Measurements from ENCODE around the gene ANKRD12. TPM values are rescaled to one million over a fixed set of nuclear protein-coding genes. Genes with fewer than 3 reads are reported as not detected.
"Not testable (repeated sequence)": the region's sequence is repeated elsewhere in the genome, so short reads cannot be mapped to it uniquely, and the experiment has no call there.

The ANKRD12 gene
- total RNA-seq, 4 donors from 2014 or later, result 43.5 to 59.7 (median 52.7) TPM

GRCh38 chr18:9150121-9150520 lies 13.5 kb downstream of the ANKRD12 start:
- WGBS, 2 donors, result 67 to 80% methylated on average over 5 of the region's 5 CpGs
- Histone ChIP-seq H3K9me3 (no peaks in the 10 kb centered on the region), H3K27ac (peak overlapping the region in 1 of 4 donors; percentile 34), H3K36me3 (no peaks in the 10 kb centered on the region), H3K4me3 (no peak overlapping the region), H3K4me1 (peaks cover 0 to 94% (median 68%) of the 10 kb centered on the region in 4 donors), H3K27me3 (no peaks in the 10 kb centered on the region)
- no peak for DNase-seq (ENCODE audit: low spot score in 2 of 2)
- TF ChIP-seq CTCF (IDR thresholded peaks at IDR 0.05), result no peak
- TF ChIP-seq POLR2A (IDR thresholded peaks at IDR 0.05), result no peak
- TF ChIP-seq EP300 (IDR thresholded peaks at IDR 0.05), result no peak

- TF ChIP-seq EP300 (IDR thresholded peaks at IDR 0.05), result no peak
- no peak for TF ChIP-seq POLR2A (IDR thresholded peaks at IDR 0.05)
- no peak for TF ChIP-seq CTCF (IDR thresholded peaks at IDR 0.05)
- Histone ChIP-seq H3K36me3 (no peaks in the 10 kb centered on the region), H3K27me3 (no peaks in the 10 kb centered on the region), H3K4me3 (no peak overlapping the region), H3K4me1 (peaks cover 0 to 67% (median 44%) of the 10 kb centered on the region in 4 donors), H3K9me3 (no peaks in the 10 kb centered on the region), H3K27ac (no peak overlapping the region)
- no peak for DNase-seq (ENCODE audit: low spot score in 2 of 2)
- WGBS, 2 donors, result 58 to 69% methylated on average over 1 of the region's 1 CpG
Measured at GRCh38 chr18:9153256-9153655, 16.7 kb downstream of the ANKRD12 start.

DNA sequence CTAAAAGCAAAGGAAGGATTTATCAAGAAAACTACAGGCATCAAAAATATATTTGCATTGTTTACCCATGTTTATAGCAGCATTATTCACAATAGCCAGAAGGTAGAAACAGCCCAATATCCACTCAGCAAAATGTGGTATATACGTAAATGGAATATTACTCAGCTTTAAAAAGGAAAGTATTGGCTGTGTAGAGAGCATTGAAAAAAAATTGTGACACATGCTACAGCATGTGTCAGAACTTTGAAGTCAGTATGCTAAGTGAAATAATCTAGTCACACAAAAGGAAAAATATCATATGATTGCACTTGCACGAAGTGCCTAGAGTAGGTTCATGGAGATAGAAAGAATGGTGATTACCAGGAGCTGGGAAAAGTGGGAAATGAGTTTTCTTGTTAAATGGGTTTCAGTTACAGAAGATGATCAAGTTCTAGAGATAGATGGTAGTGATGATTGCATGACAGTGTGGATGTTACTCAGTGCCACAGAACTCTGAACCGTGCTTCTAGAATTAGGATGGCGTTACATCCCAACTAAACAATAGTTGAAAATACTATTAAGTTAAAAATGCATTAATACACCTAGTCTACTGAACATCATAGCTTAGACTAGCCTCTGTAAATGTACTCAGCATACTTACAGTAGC lies 20.1 kb downstream of the ANKRD12 start:
- TF ChIP-seq CTCF (IDR thresholded peaks at IDR 0.05), result no peak
- no peak for TF ChIP-seq EP300 (IDR thresholded peaks at IDR 0.05)
- no peak for TF ChIP-seq POLR2A (IDR thresholded peaks at IDR 0.05)
- H3K36me3 ChIP-seq, result no peaks in the 10 kb centered on the region
- no peaks in the 10 kb centered on the region for H3K27me3 ChIP-seq
- DNase-seq (ENCODE audit: low spot score in 2 of 2), result no peak
- no peaks in the 10 kb centered on the region for H3K9me3 ChIP-seq
- 97 to 98% methylated on average over 4 of the region's 4 CpGs for WGBS, 2 donors
- peaks cover 0 to 40% (median 18%) of the 10 kb centered on the region in 4 donors for H3K4me1 ChIP-seq
- H3K27ac ChIP-seq, result no peak overlapping the region
- no peak overlapping the region for H3K4me3 ChIP-seq

DNA sequence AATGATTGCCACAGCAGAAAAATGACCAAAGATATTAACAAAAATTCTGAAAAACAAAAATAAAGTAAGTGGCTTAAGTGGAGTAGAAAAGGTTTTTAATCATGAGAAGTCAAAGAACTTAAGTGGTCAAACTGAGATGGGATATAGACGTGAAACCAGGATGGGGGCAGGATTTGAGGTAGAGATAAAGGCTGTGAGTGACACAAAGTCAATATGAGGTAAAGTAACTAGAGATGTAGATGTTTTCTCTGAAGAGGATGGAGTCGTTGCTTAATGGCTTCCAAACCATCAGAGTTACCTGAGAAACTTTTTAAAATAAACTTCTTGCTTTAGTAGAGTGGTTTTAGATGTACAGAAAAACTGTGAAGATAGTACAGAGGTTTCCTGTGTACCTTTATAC lies 21.2 kb downstream of the ANKRD12 start:
- DNase-seq (ENCODE audit: low spot score in 2 of 2), result no peak
- WGBS, 2 donors, result 66 to 69% methylated on average over 2 of the region's 2 CpGs
- peaks cover 0 to 4% (median 0%) of the 10 kb centered on the region in 3 donors for H3K36me3 ChIP-seq
- H3K27ac ChIP-seq, result no peak overlapping the region
- H3K4me1 ChIP-seq, result peaks cover 0 to 29% (median 9%) of the 10 kb centered on the region in 4 donors
- H3K9me3 ChIP-seq, result no peaks in the 10 kb centered on the region
- no peak overlapping the region for H3K4me3 ChIP-seq
- TF ChIP-seq CTCF (IDR thresholded peaks at IDR 0.05) (no peak), POLR2A (IDR thresholded peaks at IDR 0.05) (no peak), EP300 (IDR thresholded peaks at IDR 0.05) (no peak)
- no peaks in the 10 kb centered on the region for H3K27me3 ChIP-seq

- H3K4me3 ChIP-seq, result no peak overlapping the region
- H3K27me3 ChIP-seq, result no peaks in the 10 kb centered on the region
- no peak for DNase-seq (ENCODE audit: low spot score in 2 of 2)
- 95 to 96% methylated on average over 4 of the region's 4 CpGs for WGBS, 2 donors
- H3K36me3 ChIP-seq, result peaks cover 0 to 14% (median 0%) of the 10 kb centered on the region in 3 donors
- H3K27ac ChIP-seq, result no peak overlapping the region
- peaks cover 0 to 12% (median 0%) of the 10 kb centered on the region in 4 donors for H3K4me1 ChIP-seq
- TF ChIP-seq POLR2A (IDR thresholded peaks at IDR 0.05), result no peak
- TF ChIP-seq CTCF (IDR thresholded peaks at IDR 0.05), result no peak
- no peak for TF ChIP-seq EP300 (IDR thresholded peaks at IDR 0.05)
- H3K9me3 ChIP-seq, result peaks cover 0 to 20% (median 3%) of the 10 kb centered on the region in 4 donors
Measured at GRCh38 chr18:9160014-9160413, 23.4 kb downstream of the ANKRD12 start.

DNA sequence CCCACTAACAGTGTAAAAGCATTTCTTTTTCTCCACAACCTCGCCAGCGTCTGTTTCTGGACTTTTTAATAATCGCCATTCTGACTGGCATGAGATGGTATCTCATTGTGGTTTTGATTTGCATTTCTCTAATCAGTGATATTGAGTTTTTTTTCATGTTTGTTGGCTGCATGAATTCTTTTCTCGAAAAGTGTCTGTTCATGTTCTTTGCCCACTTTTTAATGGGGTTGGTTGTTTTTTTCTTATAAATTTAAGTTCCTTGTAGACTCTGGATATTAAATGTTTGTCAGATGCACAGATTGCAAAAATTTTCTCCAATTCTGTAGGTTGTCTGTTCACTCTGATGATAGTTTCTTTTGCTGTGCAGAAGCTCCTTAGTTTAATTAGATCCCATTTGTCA lies 26.1 kb downstream of the ANKRD12 start:
- peaks cover 0 to 14% (median 0%) of the 10 kb centered on the region in 3 donors for H3K36me3 ChIP-seq
- H3K4me3 ChIP-seq; H3K27ac ChIP-seq; H3K27me3 ChIP-seq; DNase-seq (ENCODE audit: low spot score in 2 of 2): not testable (repeated sequence)
- peaks cover 0 to 11% (median 0%) of the 10 kb centered on the region in 4 donors for H3K4me1 ChIP-seq
- peaks cover 0 to 20% (median 3%) of the 10 kb centered on the region in 4 donors for H3K9me3 ChIP-seq
- 97 to 99% methylated on average over 4 of the region's 4 CpGs for WGBS, 2 donors

DNA sequence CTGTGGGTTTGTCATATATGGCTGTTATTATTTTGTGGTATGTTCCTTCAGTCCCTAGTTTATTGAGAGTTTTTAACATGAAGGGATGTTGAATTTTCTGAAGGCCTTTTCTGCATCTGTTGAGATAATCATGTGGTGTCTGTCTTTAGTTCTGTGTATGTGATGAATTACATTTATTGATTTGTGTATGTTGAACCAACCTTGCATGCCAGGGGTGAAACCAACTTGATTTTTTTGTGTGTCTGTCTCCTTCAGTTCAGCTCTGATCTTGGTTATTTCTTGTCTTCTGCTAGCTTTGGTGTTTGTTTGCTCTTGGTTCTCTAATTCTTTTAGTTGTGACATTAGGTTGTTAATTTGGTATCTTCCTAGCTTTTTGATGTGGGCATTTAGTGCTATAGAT lies 27.6 kb downstream of the ANKRD12 start:
- H3K36me3 ChIP-seq, result peaks cover 0 to 14% (median 0%) of the 10 kb centered on the region in 3 donors
- H3K27me3 ChIP-seq; H3K4me3 ChIP-seq; H3K4me1 ChIP-seq; DNase-seq (ENCODE audit: low spot score in 2 of 2); H3K27ac ChIP-seq: not testable (repeated sequence)
- peaks cover 0 to 20% (median 3%) of the 10 kb centered on the region in 4 donors for H3K9me3 ChIP-seq

DNA sequence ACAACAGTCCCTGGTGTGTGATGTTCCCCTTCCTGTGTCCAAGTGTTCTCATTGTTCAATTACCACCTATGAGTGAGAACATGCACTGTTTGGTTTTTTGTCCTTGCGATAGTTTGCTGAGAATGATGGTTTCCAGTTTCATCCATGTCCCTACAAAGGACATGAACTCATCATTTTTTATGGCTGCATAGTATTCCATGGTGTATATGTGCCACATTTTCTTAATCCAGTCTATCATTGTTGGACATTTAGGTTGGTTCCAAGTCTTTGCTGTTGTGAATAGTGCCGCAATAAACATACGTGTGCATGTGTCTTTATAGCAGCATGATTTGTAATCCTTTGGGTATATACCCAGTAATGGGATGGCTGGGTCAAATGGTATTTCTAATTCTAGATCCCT lies 29.3 kb downstream of the ANKRD12 start:
- H3K4me1 ChIP-seq; H3K4me3 ChIP-seq; H3K27me3 ChIP-seq; H3K27ac ChIP-seq; DNase-seq (ENCODE audit: low spot score in 2 of 2): not testable (repeated sequence)
- WGBS, 2 donors, result 97 to 100% methylated on average over 3 of the region's 3 CpGs
- peaks cover 0 to 20% (median 3%) of the 10 kb centered on the region in 4 donors for H3K9me3 ChIP-seq
- peaks cover 0 to 14% (median 0%) of the 10 kb centered on the region in 3 donors for H3K36me3 ChIP-seq

Data from tibial nerve (tissue), 4 donors.